Fibroblast of lung (primary cell): Measurements from ENCODE around the gene FAM13C. TPM values are rescaled to one million over a fixed set of nuclear protein-coding genes. Genes with fewer than 3 reads are reported as not detected.

Source experiments
- DNase-seq, 2 donors: peaks; one replicate each; pipeline versions ENCODE4 v3.0.0 to v3.0.0-alpha.2; 2010; ENCODE audit warnings: low read depth in 2 of 2
- H2AFZ ChIP-seq: 2 replicates; pipeline ENCODE4 v1.5.1; 2012; ENCODE audit warnings: low read length, control low read depth, inconsistent platforms
- H3K27ac ChIP-seq: 2 replicates; pipeline ENCODE4 v1.5.1; 2011; ENCODE audit warnings: low read length, control low read depth; ENCODE audit not compliant: insufficient read depth
- H3K27me3 ChIP-seq: 2 replicates; pipeline ENCODE4 v1.5.1; 2011; ENCODE audit warnings: mild to moderate bottlenecking, low read length; ENCODE audit not compliant: control insufficient read depth, insufficient read depth
- H3K36me3 ChIP-seq: 2 replicates; pipeline ENCODE4 v1.5.1; 2011; ENCODE audit warnings: low read length; ENCODE audit not compliant: control insufficient read depth, insufficient read depth
- H3K4me1 ChIP-seq: 2 replicates; pipeline ENCODE4 v1.5.1; 2011; ENCODE audit warnings: low read length; ENCODE audit not compliant: control insufficient read depth, insufficient read depth; ENCODE audit errors: extremely low read depth
- H3K4me2 ChIP-seq: 2 replicates; pipeline ENCODE4 v1.5.1; 2011; ENCODE audit warnings: low read length, control low read depth; ENCODE audit not compliant: insufficient read depth; ENCODE audit errors: extremely low read depth
- H3K4me3 ChIP-seq, 4 experiments: fragments of 200-600 bp in 1 of 4; sonication (generic) in 1 of 4; replicated peaks in 1 of 4; 2 replicates each; pipeline ENCODE4 v1.5.1; 2011 to 2016; ENCODE audit warnings: low read length in 4 of 4, low read depth in 3 of 4, mild to moderate bottlenecking in 3 of 4, control low read depth in 2 of 4, inconsistent platforms in 1 of 4, mixed read lengths in 1 of 4; ENCODE audit not compliant: insufficient read depth in 1 of 4; ENCODE audit errors: control extremely low read depth in 1 of 4
- H3K79me2 ChIP-seq: 2 replicates; pipeline ENCODE4 v1.5.1; 2012; ENCODE audit warnings: mild to moderate bottlenecking, low read length, inconsistent platforms; ENCODE audit not compliant: control insufficient read depth, insufficient read depth
- H3K9ac ChIP-seq: 2 replicates; pipeline ENCODE4 v1.5.1; 2011; ENCODE audit warnings: mild to moderate bottlenecking, low read length, control low read depth; ENCODE audit not compliant: insufficient read depth
- H3K9me3 ChIP-seq: 2 replicates; pipeline ENCODE4 v1.5.1; 2012; ENCODE audit warnings: low read depth, low read length; ENCODE audit not compliant: control insufficient read depth, insufficient read depth
- H4K20me1 ChIP-seq: 2 replicates; pipeline ENCODE4 v1.5.1; 2011; ENCODE audit warnings: low read length; ENCODE audit not compliant: control insufficient read depth, insufficient read depth; ENCODE audit errors: extremely low read depth
- CTCF ChIP-seq, 2 donors: IDR thresholded peaks in 1 of 2; conservative IDR thresholded peaks in 1 of 2; 1 replicate in 1 of 2; 2 replicates in 1 of 2; pipeline ENCODE4 v1.5.1; 2011 to 2012; ENCODE audit warnings: low read length in 2 of 2, control low read depth in 1 of 2, inconsistent platforms in 1 of 2, low read depth in 1 of 2, mild to moderate bottlenecking in 1 of 2
- EZH2 ChIP-seq: IDR thresholded peaks from 2 replicates; pipeline ENCODE4 v1.5.1; 2012; ENCODE audit warnings: low read length, control low read depth, mild to moderate bottlenecking; ENCODE audit errors: missing control alignments
- polyA plus RNA-seq, 2 donors: library from polyadenylated mRNA; depleted of rRNA in 1 of 2; stranded (reverse) in 1 of 2; unstranded in 1 of 2; fragments of >200 nt; gene quantifications; 2 replicates each; pipeline ENCODE4 v1.2.1, GENCODE V29; 2011 to 2012; ENCODE audit warnings: missing spikeins in 1 of 2
- total RNA-seq: library from RNA; depleted of rRNA; stranded (reverse); fragments of >200 nt; gene quantifications from 2 replicates; pipeline ENCODE4 v1.2.1, GENCODE V29; 2014

FAM13C gene
- total and polyA plus RNA-seq, 2 donors (not counting 1 experiment from before 2014, with no cell fraction given): 2.8 to 5.9 TPM

- Histone ChIP-seq H3K9ac (no peak overlapping the region), H3K27me3 (no peaks in the 10 kb centered on the region), H4K20me1 (no peaks in the 10 kb centered on the region), H3K9me3 (no peaks in the 10 kb centered on the region), H3K4me1 (no peaks in the 10 kb centered on the region), H3K27ac (no peak overlapping the region), H3K4me3 (no peak overlapping the region), H3K4me2 (no peak overlapping the region), H2AFZ (no peak overlapping the region), H3K36me3 (no peaks in the 10 kb centered on the region), H3K79me2 (no peaks in the 10 kb centered on the region)
- DNase-seq: no peak
- TF ChIP-seq EZH2 (no peak), CTCF (conservative IDR thresholded peaks at IDR 0.05 in 1 of 2, IDR thresholded peaks at IDR 0.05 in 1 of 2; ENCODE audit: low read depth in 1 of 2, low read length in 2 of 2) (no peak)
These were observed 96.0 kb downstream of the FAM13C start for GRCh38 chr10:59266321-59266720.

GRCh38 chr10:59265141-59265540 is 97.2 kb downstream of the FAM13C start:
- no peak overlapping the region for H3K27ac ChIP-seq
- H3K36me3 ChIP-seq: no peaks in the 10 kb centered on the region
- TF ChIP-seq CTCF (conservative IDR thresholded peaks at IDR 0.05 in 1 of 2, IDR thresholded peaks at IDR 0.05 in 1 of 2; ENCODE audit: low read depth in 1 of 2, low read length in 2 of 2): no peak
- no peak for TF ChIP-seq EZH2
- H4K20me1 ChIP-seq: no peaks in the 10 kb centered on the region
- H3K9me3 ChIP-seq: no peaks in the 10 kb centered on the region
- H3K4me1 ChIP-seq: no peaks in the 10 kb centered on the region
- no peak overlapping the region for H2AFZ ChIP-seq
- DNase-seq: no peak
- no peaks in the 10 kb centered on the region for H3K27me3 ChIP-seq
- H3K4me3 ChIP-seq: no peak overlapping the region
- no peak overlapping the region for H3K9ac ChIP-seq
- no peaks in the 10 kb centered on the region for H3K79me2 ChIP-seq
- H3K4me2 ChIP-seq: no peak overlapping the region

GRCh38 chr10:59258890-59259289 is 103.5 kb downstream of the FAM13C start:
- no peaks in the 10 kb centered on the region for H3K9me3 ChIP-seq
- no peaks in the 10 kb centered on the region for H4K20me1 ChIP-seq
- no peak overlapping the region for H2AFZ ChIP-seq
- no peaks in the 10 kb centered on the region for H3K27me3 ChIP-seq
- no peak overlapping the region for H3K4me2 ChIP-seq
- H3K79me2 ChIP-seq: no peaks in the 10 kb centered on the region
- no peak for DNase-seq
- TF ChIP-seq CTCF (conservative IDR thresholded peaks at IDR 0.05 in 1 of 2, IDR thresholded peaks at IDR 0.05 in 1 of 2; ENCODE audit: low read depth in 1 of 2, low read length in 2 of 2) (no peak), EZH2 (no peak)
- H3K4me1 ChIP-seq: no peaks in the 10 kb centered on the region
- H3K4me3 ChIP-seq: no peak overlapping the region
- no peak overlapping the region for H3K9ac ChIP-seq
- no peaks in the 10 kb centered on the region for H3K36me3 ChIP-seq
- H3K27ac ChIP-seq: no peak overlapping the region
